ENCODE results near the gene CFAP52.

GRCh38 chr17:9553181-9553580 is 23.3 kb upstream of the CFAP52 start:
- TF ChIP-seq EZH2 (IDR thresholded peaks at IDR 0.05; ENCODE audit: insufficient read depth, poor library complexity, severe bottlenecking) (no peak), EZH2phosphoT487 (IDR thresholded peaks at IDR 0.05; ENCODE audit: insufficient read depth, low read depth) (no peak)

All from GM23248 (cell line).